ENCODE measurements around the gene CHRND.

GRCh38 chr2:232541195-232541960 lies 15.4 kb downstream of the CHRND start:
- TF ChIP-seq CTCF (IDR thresholded peaks at IDR 0.05) (no peak), POLR2A (IDR thresholded peaks at IDR 0.05) (no peak)
